GM23248 (cell line): ENCODE results near the gene PUS1. TPM values are rescaled to one million over a fixed set of nuclear protein-coding genes. Genes with fewer than 3 reads are reported as not detected.

Source experiments
- DNase-seq: peaks from one replicate; pipeline ENCODE4 v3.0.0-alpha.2; 2015
- H2AFZ ChIP-seq: fragments of 200-600 bp; sonication (generic); 2 replicates; pipeline ENCODE4 v1.6.1; 2016; ENCODE audit warnings: antibody characterized with exemption
- H3F3A ChIP-seq: fragments of 200-600 bp; sonication (generic); 2 replicates; pipeline ENCODE4 v1.6.1; 2016; ENCODE audit warnings: mild to moderate bottlenecking, antibody characterized with exemption, mixed run types; ENCODE audit not compliant: insufficient read depth
- H3K27ac ChIP-seq: fragments of 200-600 bp; sonication (generic); 2 replicates; pipeline ENCODE4 v1.5.1; 2016; ENCODE audit warnings: mild to moderate bottlenecking
- H3K27me3 ChIP-seq: fragments of 200-600 bp; sonication (generic); replicated peaks from 2 replicates; pipeline ENCODE4 v1.6.1; 2016; ENCODE audit warnings: mild to moderate bottlenecking; ENCODE audit not compliant: insufficient read depth
- H3K36me3 ChIP-seq: fragments of 200-600 bp; sonication (generic); 2 replicates; pipeline ENCODE4 v1.6.1; 2016; ENCODE audit warnings: low read depth, mild to moderate bottlenecking
- H3K4me1 ChIP-seq: fragments of 200-600 bp; sonication (generic); 2 replicates; pipeline ENCODE4 v1.6.1; 2016; ENCODE audit warnings: mild to moderate bottlenecking; ENCODE audit not compliant: insufficient read depth
- H3K4me2 ChIP-seq: fragments of 200-600 bp; sonication (generic); one replicate; pipeline ENCODE4 v1.6.1; 2016; ENCODE audit warnings: mild to moderate bottlenecking; ENCODE audit not compliant: unreplicated experiment
- H3K4me3 ChIP-seq: fragments of 200-600 bp; sonication (generic); 2 replicates; pipeline ENCODE4 v1.5.1; 2016; ENCODE audit warnings: mild to moderate bottlenecking
- H3K79me2 ChIP-seq: fragments of 200-600 bp; sonication (generic); 2 replicates; pipeline ENCODE4 v1.6.1; 2016; ENCODE audit warnings: mild to moderate bottlenecking; ENCODE audit not compliant: insufficient read depth
- H3K9ac ChIP-seq: fragments of 200-600 bp; sonication (generic); 2 replicates; pipeline ENCODE4 v1.6.1; 2016; ENCODE audit warnings: mild to moderate bottlenecking
- H3K9me2 ChIP-seq: fragments of 200-600 bp; sonication (generic); 2 replicates; pipeline ENCODE4 v1.6.1; 2016; ENCODE audit warnings: mixed run types, mild to moderate bottlenecking, moderate library complexity; ENCODE audit not compliant: insufficient read depth
- H3K9me3 ChIP-seq: fragments of 200-600 bp; sonication (generic); one replicate; pipeline ENCODE4 v1.6.1; 2017; ENCODE audit warnings: low read depth
- H4K20me1 ChIP-seq: fragments of 200-600 bp; sonication (generic); 2 replicates; pipeline ENCODE4 v1.6.0; 2016; ENCODE audit not compliant: insufficient read depth
- EZH2 ChIP-seq: fragments of 200-600 bp; sonication (generic); IDR thresholded peaks from 2 replicates; pipeline ENCODE4 v1.6.1; 2018; ENCODE audit warnings: antibody characterized with exemption, mild to moderate bottlenecking; ENCODE audit not compliant: insufficient read depth, poor library complexity, severe bottlenecking
- EZH2phosphoT487 ChIP-seq: fragments of 200-600 bp; sonication (generic); IDR thresholded peaks from 2 replicates; pipeline ENCODE4 v1.6.1; 2018; ENCODE audit warnings: antibody characterized with exemption, moderate library complexity, mild to moderate bottlenecking, low read depth; ENCODE audit not compliant: insufficient read depth
- WGBS, 2 experiments: methylation state at CpG; one replicate each; pipeline ENCODE4 v1.1.6; 2015 to 2017; ENCODE audit warnings: low lambda C conversion rate in 2 of 2, low coverage in 1 of 2; ENCODE audit errors: missing lambda C conversion rate in 2 of 2; 5-methylcytosine and 5-hydroxymethylcytosine counted together
- in situ Hi-C: fragments of 300-500 bp; cut with MboI; formaldehyde crosslinking; loops from 2 replicates; pipeline ENCODE4 v1.15.0; 2020
- polyA plus RNA-seq: library from polyadenylated mRNA; unstranded; fragments of >200 nt; fragmentation: Nextera tagmentation; extraction: Ambion mirVana; gene quantifications from 2 replicates; pipeline ENCODE4 v1.2.1, GENCODE V29; 2016
- total RNA-seq: library from RNA; depleted of rRNA; stranded (reverse); fragments of >200 nt; shearing (Covaris generic); gene quantifications from 2 replicates; pipeline ENCODE4 v1.2.3, GENCODE V29; 2014

The PUS1 gene
- total and polyA plus RNA-seq, 2 experiments from 2014 or later: 14.0 to 18.9 TPM

GRCh38 chr12:131987552-131987951 lies 58.5 kb downstream of the PUS1 start:
- Histone ChIP-seq H3K4me3 (no peak overlapping the region), H2AFZ (no peak overlapping the region), H3K9me2 (no peaks in the 10 kb centered on the region), H3K36me3 (peaks cover 23% of the 10 kb centered on the region; the same call in 1 of the 2 replicates), H4K20me1 (no peaks in the 10 kb centered on the region), H3K9me3 (no peaks in the 10 kb centered on the region), H3K9ac (no peak overlapping the region), H3K4me1 (no peaks in the 10 kb centered on the region), H3K27ac (no peak overlapping the region), H3K4me2 (no peak overlapping the region), H3F3A (no peaks in the 10 kb centered on the region), H3K79me2 (0 out of 2 replicates have a peak, but pooled peaks cover 9% of the 10 kb centered on the region), H3K27me3 (no peaks in the 10 kb centered on the region)
- TF ChIP-seq EZH2phosphoT487 (no peak), EZH2 (no peak)
- 91 to 93% methylated on average over 8 of the region's 8 CpGs for WGBS, 2 experiments
- in situ Hi-C loops: no loop called here
- DNase-seq: no peak

- H3K36me3 ChIP-seq: peaks cover 28% of the 10 kb centered on the region; the same call in 1 of the 2 replicates
- 88 to 92% methylated on average over 8 of the region's 8 CpGs for WGBS, 2 experiments
- no peak for DNase-seq
- H3K4me1 ChIP-seq: no peaks in the 10 kb centered on the region
- in situ Hi-C loops: no loop called here
- H3K79me2 ChIP-seq: 0 out of 2 replicates have a peak, but pooled peaks cover 9% of the 10 kb centered on the region
- no peak overlapping the region for H3K4me3 ChIP-seq
- H3K9me2 ChIP-seq: no peaks in the 10 kb centered on the region
- no peak overlapping the region for H2AFZ ChIP-seq
- H3F3A ChIP-seq: no peaks in the 10 kb centered on the region
- H3K27me3 ChIP-seq: no peaks in the 10 kb centered on the region
- H3K9ac ChIP-seq: no peak overlapping the region
- H3K4me2 ChIP-seq: no peak overlapping the region
- TF ChIP-seq EZH2phosphoT487 (no peak), EZH2 (no peak)
- no peak overlapping the region for H3K27ac ChIP-seq
- no peaks in the 10 kb centered on the region for H3K9me3 ChIP-seq
- no peaks in the 10 kb centered on the region for H4K20me1 ChIP-seq
Measured at GRCh38 chr12:131988054-131988796, 59.1 kb downstream of the PUS1 start.

- Histone ChIP-seq H3K79me2 (0 out of 2 replicates have a peak, but pooled peaks cover 2% of the 10 kb centered on the region), H3K9me3 (no peaks in the 10 kb centered on the region), H3K4me3 (no peak overlapping the region), H3K4me2 (no peak overlapping the region), H3K9me2 (no peaks in the 10 kb centered on the region), H3K27ac (no peak overlapping the region), H3K9ac (no peak overlapping the region), H3K27me3 (no peaks in the 10 kb centered on the region), H4K20me1 (no peaks in the 10 kb centered on the region), H3F3A (no peaks in the 10 kb centered on the region), H3K36me3 (peaks cover 32% of the 10 kb centered on the region; the same call in 1 of the 2 replicates), H3K4me1 (no peaks in the 10 kb centered on the region), H2AFZ (no peak overlapping the region)
- no peak for DNase-seq
- in situ Hi-C loops: no loop called here
- no peak for TF ChIP-seq EZH2phosphoT487
- TF ChIP-seq EZH2: no peak
- 93 to 96% methylated on average over 12 of the region's 12 CpGs for WGBS, 2 experiments
Measured at GRCh38 chr12:131989021-131989420, 59.9 kb downstream of the PUS1 start.

GRCh38 chr12:131990066-131990979 lies 61.2 kb downstream of the PUS1 start:
- no peaks in the 10 kb centered on the region for H3K4me1 ChIP-seq
- H3K36me3 ChIP-seq: peaks cover 32% of the 10 kb centered on the region; the same call in 1 of the 2 replicates
- no peak overlapping the region for H3K4me3 ChIP-seq
- no peaks in the 10 kb centered on the region for H3K27me3 ChIP-seq
- no peaks in the 10 kb centered on the region for H3K79me2 ChIP-seq
- 85 to 86% methylated on average over 24 of the region's 24 CpGs for WGBS, 2 experiments
- H2AFZ ChIP-seq: no peak overlapping the region
- DNase-seq: no peak
- no peaks in the 10 kb centered on the region for H3K9me2 ChIP-seq
- no peak overlapping the region for H3K4me2 ChIP-seq
- no peak for TF ChIP-seq EZH2
- TF ChIP-seq EZH2phosphoT487: no peak
- H4K20me1 ChIP-seq: no peaks in the 10 kb centered on the region
- H3F3A ChIP-seq: no peaks in the 10 kb centered on the region
- in situ Hi-C loops: no loop called here
- H3K9me3 ChIP-seq: no peaks in the 10 kb centered on the region
- H3K27ac ChIP-seq: no peak overlapping the region
- no peak overlapping the region for H3K9ac ChIP-seq
